Lower lobe of right lung (tissue), 2 donors: Measurements from ENCODE around the gene LY6G5C. TPM values are rescaled to one million over a fixed set of nuclear protein-coding genes. Genes with fewer than 3 reads are reported as not detected.

Experiments used
- ATAC-seq, 2 donors: fragments of 200-7000 bp; cut with Tn5 transposase; one replicate each; pipeline ENCODE4 v1.9.1; 2020 to 2022; ENCODE audit warnings: mild to moderate bottlenecking in 2 of 2, moderate library complexity in 2 of 2
- DNase-seq: peaks from one replicate; pipeline ENCODE4 v3.0.0-alpha.2; 2020
- H3K27ac ChIP-seq: fragments of 200-600 bp; one replicate; pipeline ENCODE4 v1.8.0; 2022
- H3K27me3 ChIP-seq: fragments of 200-600 bp; one replicate; pipeline ENCODE4 v1.8.0; 2022; ENCODE audit warnings: low read depth
- H3K36me3 ChIP-seq: fragments of 200-600 bp; one replicate; pipeline ENCODE4 v1.8.0; 2022; ENCODE audit warnings: mild to moderate bottlenecking
- H3K4me1 ChIP-seq: fragments of 200-600 bp; one replicate; pipeline ENCODE4 v1.8.0; 2022
- H3K4me3 ChIP-seq: fragments of 200-600 bp; one replicate; pipeline ENCODE4 v1.8.0; 2022; ENCODE audit warnings: mild to moderate bottlenecking
- H3K9me3 ChIP-seq: fragments of 200-600 bp; one replicate; pipeline ENCODE4 v1.8.0; 2022
- CTCF ChIP-seq: fragments of 200-600 bp; IDR thresholded peaks from one replicate; pipeline ENCODE4 v1.8.0; 2022; ENCODE audit warnings: antibody characterized with exemption, mild to moderate bottlenecking
- intact Hi-C: fragments of 100-400 bp; cut with DNase I; formaldehyde crosslinking; loops from one replicate; pipeline ENCODE4 v1.11.0; 2022
- total RNA-seq: library from RNA; stranded (reverse); fragmentation: NEBNext Ultra II Directional; extraction: Animal tissue kit (Norgen Biotek cat#: 25700); gene quantifications from one replicate; pipeline ENCODE4 v1.2.1, GENCODE V29; 2021
- donor health status: DM: no; HTN: yes; CAD: no; lungs with severe emphysema.

Gene LY6G5C
- total RNA-seq, 1 donor from 2014 or later: 2.9 TPM

- DNase-seq: no peak
- no peak for TF ChIP-seq CTCF
- Histone ChIP-seq H3K27me3 (no peaks in the 10 kb centered on the region), H3K36me3 (peaks cover 22% of the 10 kb centered on the region), H3K4me3 (no peak overlapping the region), H3K9me3 (no peaks in the 10 kb centered on the region), H3K27ac (no peak overlapping the region), H3K4me1 (peaks cover 14% of the 10 kb centered on the region)
- intact Hi-C loops: no loop called here
- no peak for ATAC-seq
These were observed 4.5 kb downstream of the LY6G5C start for GRCh38 chr6:31676322-31676903.

DNA sequence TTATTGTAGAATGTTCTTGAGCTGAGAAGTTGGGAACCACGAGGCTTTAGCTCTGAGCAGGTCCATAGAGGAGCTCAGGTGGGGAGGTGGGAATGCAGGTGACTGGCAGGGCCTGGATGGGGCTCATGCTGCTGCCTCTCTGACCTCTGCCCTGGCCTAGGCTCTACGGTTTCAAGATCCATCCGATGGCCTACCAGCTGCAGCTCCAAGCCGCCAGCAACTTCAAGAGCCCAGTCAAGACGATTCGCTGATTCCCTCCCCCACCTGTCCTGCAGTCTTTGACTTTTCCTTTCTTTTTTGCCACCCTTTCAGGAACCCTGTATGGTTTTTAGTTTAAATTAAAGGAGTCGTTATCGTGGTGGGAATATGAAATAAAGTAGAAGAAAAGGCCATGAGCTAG lies 11.2 kb downstream of the LY6G5C start, which contains the start of gene LY6G5B:
TSS of gene LY6G5B (plus strand) at position 301 of the 400 bp plus-strand sequence. CDS start 975 bp downstream, outside the sequence.
- DNase-seq (no peak), ATAC-seq (no peak)
- TF ChIP-seq CTCF: no peak
- H3K36me3 ChIP-seq: peaks cover 70% of the 10 kb centered on the region
- no peaks in the 10 kb centered on the region for H3K27me3 ChIP-seq
- no peaks in the 10 kb centered on the region for H3K9me3 ChIP-seq
- H3K4me1 ChIP-seq: peaks cover 21% of the 10 kb centered on the region
- intact Hi-C loops: no loop called here
- H3K4me3 ChIP-seq: no peak within 1 kb of the TSS
- no peak within 1 kb of the TSS for H3K27ac ChIP-seq

GRCh38 chr6:31666337-31666965 lies 14.4 kb downstream of the LY6G5C start:
- H3K4me1 ChIP-seq: peaks cover 46% of the 10 kb centered on the region
- DNase-seq (no peak), ATAC-seq (no peak)
- no peaks in the 10 kb centered on the region for H3K27me3 ChIP-seq
- peak overlapping the region; percentile 91 for H3K27ac ChIP-seq
- H3K4me3 ChIP-seq: peak overlapping the region; percentile 78
- H3K9me3 ChIP-seq: no peaks in the 10 kb centered on the region
- intact Hi-C loops: no loop called here
- TF ChIP-seq CTCF: no peak
- peaks cover 68% of the 10 kb centered on the region for H3K36me3 ChIP-seq

DNA sequence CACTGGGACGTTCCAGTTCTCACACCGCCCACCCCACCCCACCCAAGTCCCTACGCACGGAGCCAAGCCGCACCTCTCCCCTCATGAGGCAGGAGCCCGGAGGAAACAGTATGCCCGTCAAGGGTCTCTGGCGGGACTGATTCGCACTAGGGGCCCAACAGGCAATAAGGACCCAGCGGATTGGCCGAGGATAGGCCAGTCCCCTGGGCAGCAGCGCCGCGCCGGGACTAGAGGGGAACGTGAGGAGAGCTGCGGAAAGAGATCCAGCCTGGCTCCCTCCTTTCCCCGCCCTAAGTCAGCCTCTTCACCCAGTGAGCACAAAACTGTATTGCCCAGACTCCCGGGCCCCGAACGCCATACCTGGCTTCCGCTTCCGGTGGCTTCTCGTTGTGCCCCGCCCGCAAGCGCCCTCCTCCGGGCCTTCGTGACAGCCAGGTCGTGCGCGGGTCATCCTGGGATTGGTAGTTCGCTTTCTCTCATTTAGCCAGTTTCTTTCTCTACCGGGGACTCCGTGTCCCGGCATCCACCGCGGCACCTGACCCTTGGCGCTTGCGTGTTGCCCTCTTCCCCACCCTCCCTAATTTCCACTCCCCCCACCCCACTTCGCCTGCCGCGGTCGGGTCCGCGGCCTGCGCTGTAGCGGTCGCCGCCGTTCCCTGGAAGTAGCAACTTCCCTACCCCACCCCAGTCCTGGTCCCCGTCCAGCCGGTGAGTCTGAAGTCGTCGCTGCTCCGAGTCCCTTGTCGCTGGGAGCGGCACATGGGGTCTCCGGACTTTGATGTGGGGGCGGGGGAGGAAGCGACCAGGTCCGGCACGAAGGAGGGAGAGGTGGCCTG lies 15.1 kb downstream of the LY6G5C start, which contains the start of gene CSNK2B:
TSS of gene CSNK2B (plus strand) at position 580 of the 836 bp plus-strand sequence. CDS start 752 bp downstream, outside the sequence.
- Histone ChIP-seq H3K36me3 (peaks cover 60% of the 10 kb centered on the region), H3K4me1 (peaks cover 51% of the 10 kb centered on the region), H3K27me3 (no peaks in the 10 kb centered on the region), H3K9me3 (no peaks in the 10 kb centered on the region), H3K4me3 (peak within 1 kb of the TSS; percentile 78), H3K27ac (peak within 1 kb of the TSS; percentile 91)
- intact Hi-C loops: no loop called here
- peak; percentile 99 for DNase-seq
- TF ChIP-seq CTCF: peak; percentile 15
- ATAC-seq: peak; percentile 96

DNA sequence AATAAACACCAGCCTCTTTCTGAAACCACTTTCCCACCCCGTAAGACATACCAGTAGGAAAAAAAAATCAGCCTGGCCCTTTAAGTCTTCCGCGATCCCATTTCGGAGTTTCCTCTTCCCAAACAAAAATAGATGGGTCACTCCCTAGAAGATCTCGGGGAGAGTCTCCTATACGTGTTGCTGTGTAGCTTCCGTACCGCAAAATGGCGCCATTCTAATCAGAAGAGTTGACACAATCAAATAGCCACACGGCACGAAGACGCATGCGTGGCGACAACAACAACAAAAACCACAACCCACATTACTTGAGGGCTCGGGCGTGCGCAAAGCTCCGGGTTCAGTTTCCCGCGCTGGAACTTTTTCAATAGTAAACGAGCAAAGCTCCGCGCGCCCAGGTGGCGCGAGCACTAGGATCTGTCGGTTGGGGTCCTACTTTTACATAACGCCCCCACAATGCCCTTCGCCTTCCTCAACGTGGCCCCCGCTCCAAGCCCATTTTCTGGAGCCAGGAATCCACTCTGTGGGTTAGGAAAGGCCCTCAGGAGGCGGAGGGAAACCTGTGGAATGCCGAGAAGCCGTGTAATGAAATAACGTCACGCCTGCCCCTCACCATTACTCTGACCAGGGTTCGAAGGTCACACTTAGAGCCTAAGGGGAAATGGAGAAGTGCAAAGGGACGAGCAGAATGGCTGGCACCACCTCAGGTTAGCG lies 15.9 kb downstream of the LY6G5C start, which contains the start of gene GPANK1:
TSS of gene GPANK1 (minus strand) at position 208 of the 711 bp plus-strand sequence. CDS start 519 bp downstream, outside the sequence.
- peak within 1 kb of the TSS; percentile 78 for H3K4me3 ChIP-seq
- no peak for TF ChIP-seq CTCF
- DNase-seq (peak; percentile 94), ATAC-seq (peak; percentile 79 to 83)
- peak within 1 kb of the TSS; percentile 91 for H3K27ac ChIP-seq
- H3K27me3 ChIP-seq: no peaks in the 10 kb centered on the region
- peaks cover 51% of the 10 kb centered on the region for H3K4me1 ChIP-seq
- peaks cover 52% of the 10 kb centered on the region for H3K36me3 ChIP-seq
- intact Hi-C loops: no loop called here
- no peaks in the 10 kb centered on the region for H3K9me3 ChIP-seq
